ENCODE measurements around the gene MXD4.

GRCh38 chr4:2257361-2258081, 4.4 kb downstream of the MXD4 start:
- TF ChIP-seq POLR2A (IDR thresholded peaks at IDR 0.05) (no peak), CTCF (IDR thresholded peaks at IDR 0.05) (no peak), POLR2AphosphoS5 (IDR thresholded peaks at IDR 0.05) (no peak), EP300 (IDR thresholded peaks at IDR 0.05) (no peak)

All from upper lobe of left lung (tissue), 4 donors.